Kidney (tissue), 14 donors: ENCODE measurements around the gene MED26. TPM values are rescaled to one million over a fixed set of nuclear protein-coding genes. Genes with fewer than 3 reads are reported as not detected.

Source experiments
- DNase-seq, 5 donors: peaks; one replicate each; pipeline ENCODE4 v3.0.0-alpha.2; 2013 to 2020
- FAIRE-seq: peaks from 2 replicates; lab custom pipeline; 2012; peaks lifted over from hg19 to GRCh38; lab: Jason Lieb, UNC
- H3K27ac ChIP-seq, 2 donors: one replicate each; pipeline ENCODE4 v1.7.0; 2013; ENCODE audit warnings: low read depth in 2 of 2, low read length in 2 of 2, inconsistent platforms in 1 of 2
- H3K27me3 ChIP-seq: one replicate; pipeline ENCODE4 v1.7.1; 2013; ENCODE audit warnings: low read length, inconsistent platforms; ENCODE audit not compliant: control insufficient read depth, insufficient read depth
- H3K36me3 ChIP-seq, 3 donors: one replicate each; pipeline versions ENCODE4 v1.7.0 to v1.7.1; 2013; ENCODE audit warnings: low read length in 3 of 3, control low read depth in 1 of 3, inconsistent platforms in 1 of 3; ENCODE audit not compliant: insufficient read depth in 3 of 3, control insufficient read depth in 2 of 3
- H3K4me1 ChIP-seq, 3 donors: one replicate each; pipeline versions ENCODE4 v1.7.0 to v1.7.1; 2013; ENCODE audit warnings: low read length in 3 of 3, inconsistent platforms in 1 of 3, low read depth in 1 of 3; ENCODE audit not compliant: control insufficient read depth in 2 of 3, insufficient read depth in 2 of 3
- H3K4me3 ChIP-seq, 3 donors: one replicate each; pipeline versions ENCODE4 v1.7.0 to v1.8.1; 2013; ENCODE audit warnings: low read length in 3 of 3, control low read depth in 1 of 3, inconsistent platforms in 1 of 3
- H3K9ac ChIP-seq, 3 donors: one replicate each; pipeline versions ENCODE4 v1.7.0 to v1.7.1; 2013; ENCODE audit warnings: low read length in 3 of 3, control low read depth in 1 of 3, inconsistent platforms in 1 of 3
- H3K9me3 ChIP-seq, 3 donors: one replicate each; pipeline versions ENCODE4 v1.7.0 to v1.7.1; 2013; ENCODE audit warnings: low read length in 3 of 3, control low read depth in 1 of 3, inconsistent platforms in 1 of 3; ENCODE audit not compliant: control insufficient read depth in 2 of 3, insufficient read depth in 1 of 3
- CTCF ChIP-seq: IDR thresholded peaks from 3 replicates; pipeline ENCODE4 v1.5.1; 2012; ENCODE audit warnings: mild to moderate bottlenecking, moderate library complexity, borderline replicate concordance; ENCODE audit not compliant: insufficient read depth; ENCODE audit errors: extremely low read depth
- intact Hi-C: fragments of 100-400 bp; cut with DNase I; formaldehyde crosslinking; loops from one replicate; pipeline ENCODE4 v1.11.1; 2022
- polyA plus RNA-seq: library from polyadenylated mRNA; stranded (reverse); fragments of 350-450 nt; fragmentation: Illumina TruSeq; extraction: RNeasy Lipid Tissue Mini Kit (QIAGEN cat#74804); gene quantifications from one replicate; pipeline ENCODE4 v1.2.3, GENCODE V29; 2014; ENCODE audit warnings: low read depth, low replicate concordance; ENCODE audit not compliant: insufficient read depth
- total RNA-seq: library from RNA; stranded (reverse); fragmentation: NEBNext Ultra II Directional; extraction: Animal tissue kit (Norgen Biotek cat#: 25700); gene quantifications from one replicate; pipeline ENCODE4 v1.2.1, GENCODE V29; 2021
- donor health status: control.
- donor health status: control.
- donor health status: control.
- donor health status: control.
- donor health status: control.
- donor health status: DM: yes; HTN: yes; CAD: no.
- donor health status: Normal renal cell carcinoma (clear cell type).

MED26 gene
- total and polyA plus RNA-seq, 2 donors from 2014 or later, result 3.6 to 11.8 TPM

GRCh38 chr19:16598848-16599247, 29.2 kb downstream of the MED26 start:
- TF ChIP-seq CTCF, result no peak
- Histone ChIP-seq H3K36me3 (no peaks in the 10 kb centered on the region), H3K27ac (no peak overlapping the region), H3K4me1 (peaks cover 0 to 11% (median 0%) of the 10 kb centered on the region in 3 donors), H3K9me3 (no peaks in the 10 kb centered on the region), H3K27me3 (no peaks in the 10 kb centered on the region), H3K4me3 (no peak overlapping the region), H3K9ac (no peak overlapping the region)
- intact Hi-C loops, result no loop called here
- DNase-seq, result no peak
- no peak for FAIRE-seq

- no peaks in the 10 kb centered on the region for H3K27me3 ChIP-seq
- FAIRE-seq (no peak), DNase-seq (no peak)
- no peaks in the 10 kb centered on the region for H3K9me3 ChIP-seq
- H3K36me3 ChIP-seq, result no peaks in the 10 kb centered on the region
- H3K4me1 ChIP-seq, result peaks cover 0 to 16% (median 7%) of the 10 kb centered on the region in 3 donors
- no peak overlapping the region for H3K9ac ChIP-seq
- TF ChIP-seq CTCF, result no peak
- no peak overlapping the region for H3K4me3 ChIP-seq
- no peak overlapping the region for H3K27ac ChIP-seq
- intact Hi-C loops, result no loop called here
These were observed 31.6 kb downstream of the MED26 start for GRCh38 chr19:16596399-16596798.

GRCh38 chr19:16595097-16595496, 32.9 kb downstream of the MED26 start:
- no peak for DNase-seq
- intact Hi-C loops, result no loop called here
- Histone ChIP-seq H3K36me3 (no peaks in the 10 kb centered on the region), H3K9me3 (no peaks in the 10 kb centered on the region), H3K9ac (no peak overlapping the region), H3K27ac (no peak overlapping the region), H3K4me1 (peaks cover 0 to 20% (median 10%) of the 10 kb centered on the region in 3 donors), H3K4me3 (no peak overlapping the region), H3K27me3 (no peaks in the 10 kb centered on the region)
- FAIRE-seq, result no peak
- TF ChIP-seq CTCF, result no peak

- Histone ChIP-seq H3K4me1 (peaks cover 0 to 25% (median 14%) of the 10 kb centered on the region in 3 donors), H3K27me3 (no peaks in the 10 kb centered on the region), H3K36me3 (no peaks in the 10 kb centered on the region), H3K9me3 (no peaks in the 10 kb centered on the region), H3K4me3 (no peak overlapping the region), H3K9ac (no peak overlapping the region), H3K27ac (no peak overlapping the region)
- no peak for DNase-seq
- intact Hi-C loops, result no loop called here
- no peak for FAIRE-seq
- TF ChIP-seq CTCF, result no peak
These were observed 33.3 kb downstream of the MED26 start for GRCh38 chr19:16594681-16595091.
